Astrocyte (in vitro differentiated cells and primary cell): ENCODE results near the gene CTBP1. TPM values are rescaled to one million over a fixed set of nuclear protein-coding genes. Genes with fewer than 3 reads are reported as not detected.

Experiments
- DNase-seq: peaks from one replicate; pipeline ENCODE4 v3.0.0-alpha.2; 2010; ENCODE audit warnings: low read depth
- FAIRE-seq: peaks from 2 replicates; lab custom pipeline; 2011; peaks lifted over from hg19 to GRCh38; lab: Jason Lieb, UNC
- H2AFZ ChIP-seq: 2 replicates; pipeline ENCODE4 v1.6.0; 2012; ENCODE audit warnings: low read depth, low read length, inconsistent platforms
- H3K27ac ChIP-seq: 2 replicates; pipeline ENCODE4 v1.5.1; 2011; ENCODE audit warnings: low read depth, low read length, inconsistent platforms
- H3K27me3 ChIP-seq: 2 replicates; pipeline ENCODE4 v1.6.0; 2011; ENCODE audit warnings: low read length, inconsistent platforms; ENCODE audit not compliant: insufficient read depth
- H3K36me3 ChIP-seq: 2 replicates; pipeline ENCODE4 v1.5.1; 2011; ENCODE audit warnings: low read length, inconsistent platforms; ENCODE audit not compliant: insufficient read depth
- H3K4me1 ChIP-seq: 2 replicates; pipeline ENCODE4 v1.5.1; 2011; ENCODE audit warnings: low read length, inconsistent platforms; ENCODE audit not compliant: insufficient read depth
- H3K4me2 ChIP-seq: 2 replicates; pipeline ENCODE4 v1.6.0; 2012; ENCODE audit warnings: low read length, inconsistent platforms
- H3K4me3 ChIP-seq: 2 replicates; pipeline ENCODE4 v1.5.1; 2011; ENCODE audit warnings: low read depth, mild to moderate bottlenecking, low read length, inconsistent platforms; ENCODE audit not compliant: insufficient read depth
- H3K79me2 ChIP-seq: 2 replicates; pipeline ENCODE4 v1.6.0; 2012; ENCODE audit warnings: mild to moderate bottlenecking, low read length, inconsistent platforms; ENCODE audit not compliant: insufficient read depth
- H3K9ac ChIP-seq: 2 replicates; pipeline ENCODE4 v1.6.0; 2012; ENCODE audit warnings: mild to moderate bottlenecking, low read length, inconsistent platforms
- H3K9me3 ChIP-seq: 2 replicates; pipeline ENCODE4 v1.5.1; 2012; ENCODE audit warnings: low read depth, mild to moderate bottlenecking, low read length, inconsistent platforms; ENCODE audit not compliant: insufficient read depth
- H4K20me1 ChIP-seq: 2 replicates; pipeline ENCODE4 v1.6.0; 2012; ENCODE audit warnings: low read length, inconsistent platforms; ENCODE audit not compliant: insufficient read depth
- H3K27ac Mint-ChIP-seq: one replicate; pipeline ENCODE4 v1.8.0; 2021; ENCODE audit warnings: mild to moderate bottlenecking, mixed read lengths; ENCODE audit not compliant: unreplicated experiment
- H3K27me3 Mint-ChIP-seq: one replicate; pipeline ENCODE4 v1.8.0; 2021; ENCODE audit warnings: low read depth, mixed read lengths; ENCODE audit not compliant: unreplicated experiment
- H3K36me3 Mint-ChIP-seq: one replicate; pipeline ENCODE4 v1.8.0; 2021; ENCODE audit warnings: low read depth, mixed read lengths; ENCODE audit not compliant: unreplicated experiment
- H3K4me1 Mint-ChIP-seq: one replicate; pipeline ENCODE4 v1.8.0; 2021; ENCODE audit warnings: low read depth, mixed read lengths; ENCODE audit not compliant: unreplicated experiment
- H3K4me3 Mint-ChIP-seq: one replicate; pipeline ENCODE4 v1.8.0; 2021; ENCODE audit warnings: mild to moderate bottlenecking, moderate library complexity, mixed read lengths; ENCODE audit not compliant: unreplicated experiment
- H3K9me3 Mint-ChIP-seq: one replicate; pipeline ENCODE4 v1.8.0; 2021; ENCODE audit warnings: mild to moderate bottlenecking, mixed read lengths; ENCODE audit not compliant: unreplicated experiment
- EZH2 ChIP-seq: IDR thresholded peaks from 2 replicates; pipeline ENCODE4 v1.6.1; 2012; ENCODE audit warnings: mild to moderate bottlenecking, low read length, inconsistent platforms; ENCODE audit not compliant: insufficient read depth
- total RNA-seq: library from RNA; stranded (reverse); gene quantifications from 2 replicates; pipeline ENCODE4 v1.2.1, GENCODE V29; 2021
- TF ChIP-seq, protein P1 (sequence below): IDR thresholded peaks from 2 replicates; pipeline ENCODE4 v1.5.1; 2011; ENCODE audit warnings: low read depth, mild to moderate bottlenecking, inconsistent platforms, low read length, moderate library complexity; ENCODE audit not compliant: insufficient read depth

CTBP1 gene
- total RNA-seq, 1 donor from 2014 or later, result 136 TPM

DNA sequence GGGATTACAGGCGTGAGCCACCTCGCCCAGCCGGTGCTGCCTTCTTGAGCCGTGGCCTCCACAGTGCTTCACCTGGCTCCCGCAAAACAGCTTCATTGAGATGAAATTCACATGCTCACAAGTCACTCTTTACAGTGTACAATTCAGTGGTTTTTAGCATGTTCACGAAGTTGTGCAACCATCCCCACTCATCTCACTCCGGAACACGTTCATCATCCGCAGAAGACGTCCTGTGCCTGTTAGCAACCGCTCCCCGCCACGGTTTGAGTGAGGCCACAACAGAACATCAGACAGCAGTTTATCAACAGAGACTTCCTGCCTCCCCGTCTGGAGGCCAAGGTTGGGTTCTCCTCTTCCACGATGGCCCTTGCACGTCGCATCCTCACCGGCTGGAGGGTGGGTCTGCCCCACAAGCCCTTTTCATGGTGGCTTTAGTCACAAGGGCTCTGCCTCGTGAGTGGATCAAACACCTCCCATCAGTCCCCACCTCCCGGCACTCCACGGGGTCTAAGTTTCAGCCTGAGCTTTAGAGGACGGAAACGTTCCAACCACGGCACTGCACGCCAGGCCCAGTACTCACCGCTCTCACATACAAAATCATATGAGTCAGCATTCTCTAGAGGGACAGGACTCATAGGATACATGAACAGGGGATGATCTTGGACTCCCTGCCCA is 46.9 kb downstream of the CTBP1 start:
- no peaks in the 10 kb centered on the region for H3K27me3 ChIP-seq
- H3K79me2 ChIP-seq, result no peaks in the 10 kb centered on the region
- FAIRE-seq (no peak), DNase-seq (peak; percentile 61)
- no peaks in the 10 kb centered on the region for H3K36me3 ChIP-seq
- Mint-ChIP-seq H3K27ac (no peak overlapping the region), H3K4me1 (peaks cover 11% of the 10 kb centered on the region), H3K36me3 (peaks cover 4% of the 10 kb centered on the region), H3K9me3 (no peaks in the 10 kb centered on the region), H3K4me3 (no peak overlapping the region), H3K27me3 (peaks cover 4% of the 10 kb centered on the region)
- H3K9ac ChIP-seq, result no peak overlapping the region
- peaks cover 37% of the 10 kb centered on the region for H3K4me1 ChIP-seq
- no peaks in the 10 kb centered on the region for H4K20me1 ChIP-seq
- H3K9me3 ChIP-seq, result no peaks in the 10 kb centered on the region
- peak overlapping the region; percentile 25 for H3K4me2 ChIP-seq
- TF ChIP-seq EZH2, result no peak
- TF ChIP-seq, protein P1, sequence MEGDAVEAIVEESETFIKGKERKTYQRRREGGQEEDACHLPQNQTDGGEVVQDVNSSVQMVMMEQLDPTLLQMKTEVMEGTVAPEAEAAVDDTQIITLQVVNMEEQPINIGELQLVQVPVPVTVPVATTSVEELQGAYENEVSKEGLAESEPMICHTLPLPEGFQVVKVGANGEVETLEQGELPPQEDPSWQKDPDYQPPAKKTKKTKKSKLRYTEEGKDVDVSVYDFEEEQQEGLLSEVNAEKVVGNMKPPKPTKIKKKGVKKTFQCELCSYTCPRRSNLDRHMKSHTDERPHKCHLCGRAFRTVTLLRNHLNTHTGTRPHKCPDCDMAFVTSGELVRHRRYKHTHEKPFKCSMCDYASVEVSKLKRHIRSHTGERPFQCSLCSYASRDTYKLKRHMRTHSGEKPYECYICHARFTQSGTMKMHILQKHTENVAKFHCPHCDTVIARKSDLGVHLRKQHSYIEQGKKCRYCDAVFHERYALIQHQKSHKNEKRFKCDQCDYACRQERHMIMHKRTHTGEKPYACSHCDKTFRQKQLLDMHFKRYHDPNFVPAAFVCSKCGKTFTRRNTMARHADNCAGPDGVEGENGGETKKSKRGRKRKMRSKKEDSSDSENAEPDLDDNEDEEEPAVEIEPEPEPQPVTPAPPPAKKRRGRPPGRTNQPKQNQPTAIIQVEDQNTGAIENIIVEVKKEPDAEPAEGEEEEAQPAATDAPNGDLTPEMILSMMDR, result no peak
- H3K27ac ChIP-seq, result peak overlapping the region; percentile 20
- no peak overlapping the region for H3K4me3 ChIP-seq
- H2AFZ ChIP-seq, result peak overlapping the region; percentile 32

DNA sequence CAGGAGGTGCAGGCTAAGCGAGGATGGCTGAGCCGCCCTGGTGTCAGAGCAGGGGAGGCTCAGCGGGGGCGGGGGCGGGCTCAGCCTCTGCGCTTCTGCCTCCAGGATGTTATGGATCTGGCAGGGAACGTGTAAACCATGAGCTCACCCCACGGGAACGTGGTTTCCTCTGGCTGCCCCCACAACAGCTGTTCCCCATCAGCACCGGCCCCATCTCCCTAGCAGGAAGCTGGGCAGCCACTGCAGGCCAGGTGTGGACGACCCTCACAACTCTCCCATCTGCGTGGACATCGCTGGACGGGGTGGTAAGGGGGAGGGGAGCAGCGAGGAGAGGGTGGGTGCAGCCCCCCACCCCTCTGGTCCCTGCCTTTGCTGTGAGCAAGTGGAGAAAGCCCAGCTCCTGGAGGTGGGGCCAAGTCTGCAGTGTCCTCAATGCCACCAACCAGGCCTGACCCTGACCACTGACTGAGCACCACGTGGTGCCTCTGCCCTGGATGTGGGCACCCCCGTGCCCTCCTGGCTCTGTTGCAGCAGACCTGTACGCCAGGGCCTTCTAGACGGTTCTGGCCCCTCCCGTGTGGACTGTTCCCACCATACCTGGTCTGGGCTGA is 48.4 kb downstream of the CTBP1 start:
- no peak overlapping the region for H3K27ac Mint-ChIP-seq
- H3K36me3 ChIP-seq, result no peaks in the 10 kb centered on the region
- H3K4me3 ChIP-seq, result no peak overlapping the region
- H3K27ac ChIP-seq, result peak overlapping the region; percentile 10
- H3K9ac ChIP-seq, result peak overlapping the region; percentile 30
- peaks cover 13% of the 10 kb centered on the region for H3K4me1 Mint-ChIP-seq
- H3K36me3 Mint-ChIP-seq, result peaks cover 4% of the 10 kb centered on the region
- peak overlapping the region; percentile 24 for H2AFZ ChIP-seq
- DNase-seq (peak; percentile 82), FAIRE-seq (no peak)
- H3K4me3 Mint-ChIP-seq, result no peak overlapping the region
- no peak for TF ChIP-seq EZH2
- TF ChIP-seq, protein P1, result no peak
- no peaks in the 10 kb centered on the region for H3K9me3 ChIP-seq
- no peaks in the 10 kb centered on the region for H3K9me3 Mint-ChIP-seq
- H3K27me3 Mint-ChIP-seq, result peaks cover 9% of the 10 kb centered on the region
- no peaks in the 10 kb centered on the region for H3K79me2 ChIP-seq
- no peaks in the 10 kb centered on the region for H3K27me3 ChIP-seq
- H4K20me1 ChIP-seq, result no peaks in the 10 kb centered on the region
- H3K4me2 ChIP-seq, result peak overlapping the region; percentile 80
- peaks cover 37% of the 10 kb centered on the region for H3K4me1 ChIP-seq
